K562 (cell line): ENCODE measurements around the gene SHISA4. TPM values are rescaled to one million over a fixed set of nuclear protein-coding genes. Genes with fewer than 3 reads are reported as not detected.

Experiments used
- ARNT ChIP-seq, 2 experiments: fragments of 450-650 bp; IDR thresholded peaks; 2 replicates each; pipeline ENCODE4 v1.6.1; 2016; ENCODE audit warnings: mild to moderate bottlenecking in 1 of 2
- CBX1 ChIP-seq: sonication (generic); IDR thresholded peaks from 2 replicates; pipeline ENCODE4 v1.6.1; 2016; ENCODE audit warnings: antibody characterized with exemption, low read depth, mild to moderate bottlenecking
- HNRNPH1 ChIP-seq: fragments of 200-400 bp; formaldehyde crosslinking; optimal IDR thresholded peaks from 2 replicates; pipeline ENCODE3; 2017; ENCODE audit warnings: low read depth, mild to moderate bottlenecking, low read length, moderate library complexity
- KLF13 ChIP-seq: fragments of 450-650 bp; IDR thresholded peaks from 2 replicates; pipeline ENCODE4 v1.6.1; 2016; ENCODE audit warnings: missing genetic modification characterization, low read depth, mild to moderate bottlenecking, missing compliant biosample characterization, moderate library complexity, borderline replicate concordance
- MCM2 ChIP-seq: fragments of 450-650 bp; IDR thresholded peaks from 2 replicates; pipeline ENCODE4 v1.6.1; 2017; ENCODE audit warnings: low read depth, mild to moderate bottlenecking
- PPARD ChIP-seq: fragments of 250-450 bp; sonication (Bioruptor Pico); IDR thresholded peaks from 2 replicates; pipeline ENCODE4 v1.8.0; 2022; ENCODE audit warnings: inconsistent platforms, mild to moderate bottlenecking, moderate library complexity
- RBM15 ChIP-seq: fragments of 200-400 bp; formaldehyde crosslinking; IDR thresholded peaks from 2 replicates; pipeline ENCODE4 v1.6.1; 2018; ENCODE audit warnings: mild to moderate bottlenecking, low read length, moderate library complexity; ENCODE audit not compliant: insufficient read depth
- SPI1 ChIP-seq: IDR thresholded peaks from 2 replicates; pipeline ENCODE4 v1.6.1; 2011; ENCODE audit warnings: low read depth, low read length, control low read depth, borderline replicate concordance
- TAF15 ChIP-seq: fragments of 200-400 bp; formaldehyde crosslinking; IDR thresholded peaks from 2 replicates; pipeline ENCODE4 v1.6.1; 2017; ENCODE audit warnings: mild to moderate bottlenecking, low read depth, low read length, moderate library complexity
- ZNF347 ChIP-seq: fragments of 450-650 bp; formaldehyde crosslinking; IDR thresholded peaks from 2 replicates; pipeline ENCODE4 v1.4.0; 2020; ENCODE audit warnings: low read depth, mild to moderate bottlenecking, moderate library complexity
- ZNF584 ChIP-seq: fragments of 200-800 bp; sonication (Bioruptor generic); IDR thresholded peaks from 2 replicates; pipeline ENCODE4 v1.6.1; 2016; ENCODE audit warnings: low read depth, mild to moderate bottlenecking, missing genetic modification characterization, missing compliant biosample characterization
- polyA plus RNA-seq, 8 experiments: library from polyadenylated mRNA; depleted of rRNA in 4 of 8; stranded (reverse) in 5 of 8; unstranded in 3 of 8; fragments of >200 nt; fragmentation: Nextera tagmentation in 2 of 8; fragmentation: Illumina TruSeq in 1 of 8; extraction: Ambion mirVana in 2 of 8; extraction: Trizol in 1 of 8; gene quantifications; 2 replicates each; pipeline versions ENCODE4 v1.2.1 to v1.2.3, GENCODE V29; 2011 to 2014; ENCODE audit warnings: inconsistent platforms in 1 of 8, missing spikeins in 1 of 8
- total RNA-seq, 7 experiments: library from RNA; depleted of rRNA in 6 of 7; stranded (reverse); fragments of >200 nt in 6 of 7; fragmentation: Illumina TruSeq in 2 of 7; extraction: Trizol in 2 of 7; gene quantifications; 2 replicates each; pipeline versions ENCODE4 v1.2.1 to v1.2.3, GENCODE V29; 2011 to 2021; ENCODE audit warnings: low replicate concordance in 1 of 7
- TF ChIP-seq, protein P1 (sequence below): sonication (generic); formaldehyde crosslinking; IDR thresholded peaks from 2 replicates; pipeline ENCODE4 v1.9.0; 2022; ENCODE audit warnings: mild to moderate bottlenecking, missing genetic modification reagents
- TF ChIP-seq, protein P2 (sequence below): fragments of 450-650 bp; IDR thresholded peaks from 2 replicates; pipeline ENCODE4 v1.6.1; 2017; ENCODE audit warnings: antibody characterized with exemption
- TF ChIP-seq, protein P3 (sequence below): IDR thresholded peaks from 2 replicates; pipeline ENCODE4 v1.6.1; 2012; ENCODE audit warnings: low read depth, low read length, improper control_type of control experiment, borderline replicate concordance
- TF ChIP-seq, protein P4 (sequence below): IDR thresholded peaks from 2 replicates; pipeline ENCODE4 v1.6.1; 2016; ENCODE audit warnings: missing genetic modification characterization, missing compliant biosample characterization
- TF ChIP-seq, protein P5 (sequence below): sonication (generic); formaldehyde crosslinking; IDR thresholded peaks from 2 replicates; pipeline ENCODE4 v1.8.0; 2022; ENCODE audit warnings: missing genetic modification reagents, mild to moderate bottlenecking, borderline replicate concordance
- TF ChIP-seq, protein P6 (sequence below): fragments of 150-350 bp; conservative IDR thresholded peaks from 2 replicates; pipeline ENCODE4 v1.6.1; 2014; ENCODE audit warnings: low read length

The SHISA4 gene
- total and polyA plus RNA-seq, 9 of the 15 experiments (the other 6 are each of a cell fraction or from before 2014, with no cell fraction given) = 0.15 to 0.95 (median 0.68) TPM; not detected in 2

DNA sequence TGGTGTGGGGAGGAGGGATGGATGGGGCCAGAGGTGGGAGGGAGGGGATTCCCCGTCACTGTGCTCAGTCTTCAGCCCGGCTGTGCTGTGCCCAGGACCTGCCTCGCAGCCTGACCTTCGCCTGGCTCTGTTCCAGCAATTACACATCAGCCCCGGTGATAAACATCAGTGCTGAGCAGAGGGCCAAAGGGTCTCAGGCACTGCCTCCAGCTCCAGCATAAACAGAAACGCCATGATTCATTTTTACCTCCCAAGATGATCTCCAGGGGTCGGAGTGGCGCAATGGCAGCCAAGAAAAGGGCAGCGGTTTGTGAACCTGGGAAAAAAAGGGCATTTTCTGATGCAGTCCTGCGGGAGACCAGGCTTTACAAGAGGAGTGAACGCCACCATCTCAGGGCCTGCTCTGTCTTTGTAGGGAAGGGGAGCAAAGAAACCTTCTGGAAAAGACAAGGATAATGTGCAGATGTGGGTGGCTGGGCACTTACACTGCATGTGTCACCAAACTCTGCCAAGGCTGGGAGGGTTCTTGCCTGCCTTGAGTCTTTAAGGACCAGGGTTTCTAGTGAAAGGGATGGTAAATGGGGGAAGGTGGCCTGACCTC lies 28.1 kb downstream of the SHISA4 start (continued):
- TF ChIP-seq, protein P1, sequence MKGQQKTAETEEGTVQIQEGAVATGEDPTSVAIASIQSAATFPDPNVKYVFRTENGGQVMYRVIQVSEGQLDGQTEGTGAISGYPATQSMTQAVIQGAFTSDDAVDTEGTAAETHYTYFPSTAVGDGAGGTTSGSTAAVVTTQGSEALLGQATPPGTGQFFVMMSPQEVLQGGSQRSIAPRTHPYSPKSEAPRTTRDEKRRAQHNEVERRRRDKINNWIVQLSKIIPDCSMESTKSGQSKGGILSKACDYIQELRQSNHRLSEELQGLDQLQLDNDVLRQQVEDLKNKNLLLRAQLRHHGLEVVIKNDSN (CRISPR knock-in tag) = no peak
- no peak for TF ChIP-seq MCM2
- no peak for TF ChIP-seq ARNT (IDR thresholded peaks at IDR 0.05)
- TF ChIP-seq, protein P2, sequence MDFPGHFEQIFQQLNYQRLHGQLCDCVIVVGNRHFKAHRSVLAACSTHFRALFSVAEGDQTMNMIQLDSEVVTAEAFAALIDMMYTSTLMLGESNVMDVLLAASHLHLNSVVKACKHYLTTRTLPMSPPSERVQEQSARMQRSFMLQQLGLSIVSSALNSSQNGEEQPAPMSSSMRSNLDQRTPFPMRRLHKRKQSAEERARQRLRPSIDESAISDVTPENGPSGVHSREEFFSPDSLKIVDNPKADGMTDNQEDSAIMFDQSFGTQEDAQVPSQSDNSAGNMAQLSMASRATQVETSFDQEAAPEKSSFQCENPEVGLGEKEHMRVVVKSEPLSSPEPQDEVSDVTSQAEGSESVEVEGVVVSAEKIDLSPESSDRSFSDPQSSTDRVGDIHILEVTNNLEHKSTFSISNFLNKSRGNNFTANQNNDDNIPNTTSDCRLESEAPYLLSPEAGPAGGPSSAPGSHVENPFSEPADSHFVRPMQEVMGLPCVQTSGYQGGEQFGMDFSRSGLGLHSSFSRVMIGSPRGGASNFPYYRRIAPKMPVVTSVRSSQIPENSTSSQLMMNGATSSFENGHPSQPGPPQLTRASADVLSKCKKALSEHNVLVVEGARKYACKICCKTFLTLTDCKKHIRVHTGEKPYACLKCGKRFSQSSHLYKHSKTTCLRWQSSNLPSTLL = no peak
- TF ChIP-seq, protein P3, sequence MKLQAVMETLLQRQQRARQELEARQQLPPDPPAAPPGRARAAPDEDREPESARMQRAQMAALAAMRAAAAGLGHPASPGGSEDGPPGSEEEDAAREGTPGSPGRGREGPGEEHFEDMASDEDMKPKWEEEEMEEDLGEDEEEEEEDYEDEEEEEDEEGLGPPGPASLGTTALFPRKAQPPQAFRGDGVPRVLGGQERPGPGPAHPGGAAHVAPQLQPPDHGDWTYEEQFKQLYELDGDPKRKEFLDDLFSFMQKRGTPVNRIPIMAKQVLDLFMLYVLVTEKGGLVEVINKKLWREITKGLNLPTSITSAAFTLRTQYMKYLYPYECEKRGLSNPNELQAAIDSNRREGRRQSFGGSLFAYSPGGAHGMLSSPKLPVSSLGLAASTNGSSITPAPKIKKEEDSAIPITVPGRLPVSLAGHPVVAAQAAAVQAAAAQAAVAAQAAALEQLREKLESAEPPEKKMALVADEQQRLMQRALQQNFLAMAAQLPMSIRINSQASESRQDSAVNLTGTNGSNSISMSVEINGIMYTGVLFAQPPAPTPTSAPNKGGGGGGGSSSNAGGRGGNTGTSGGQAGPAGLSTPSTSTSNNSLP = 0 out of 2 replicates have a peak, but pooled peaks have one; percentile 15
- TF ChIP-seq ZNF347 (CRISPR knock-in tag) = no peak
- TF ChIP-seq ZNF584 (CRISPR knock-in tag) = no peak
- TF ChIP-seq KLF13 (tag) = no peak
- TF ChIP-seq, protein P4, sequence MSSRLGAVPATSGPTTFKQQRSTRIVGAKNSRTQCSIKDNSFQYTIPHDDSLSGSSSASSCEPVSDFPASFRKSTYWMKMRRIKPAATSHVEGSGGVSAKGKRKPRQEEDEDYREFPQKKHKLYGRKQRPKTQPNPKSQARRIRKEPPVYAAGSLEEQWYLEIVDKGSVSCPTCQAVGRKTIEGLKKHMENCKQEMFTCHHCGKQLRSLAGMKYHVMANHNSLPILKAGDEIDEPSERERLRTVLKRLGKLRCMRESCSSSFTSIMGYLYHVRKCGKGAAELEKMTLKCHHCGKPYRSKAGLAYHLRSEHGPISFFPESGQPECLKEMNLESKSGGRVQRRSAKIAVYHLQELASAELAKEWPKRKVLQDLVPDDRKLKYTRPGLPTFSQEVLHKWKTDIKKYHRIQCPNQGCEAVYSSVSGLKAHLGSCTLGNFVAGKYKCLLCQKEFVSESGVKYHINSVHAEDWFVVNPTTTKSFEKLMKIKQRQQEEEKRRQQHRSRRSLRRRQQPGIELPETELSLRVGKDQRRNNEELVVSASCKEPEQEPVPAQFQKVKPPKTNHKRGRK = no peak
- no peak for TF ChIP-seq HNRNPH1
- no peak for TF ChIP-seq CBX1
- no peak for TF ChIP-seq SPI1
- no peak for TF ChIP-seq RBM15
- TF ChIP-seq TAF15 = no peak
- TF ChIP-seq PPARD (CRISPR knock-in tag) = no peak
- TF ChIP-seq, protein P5, sequence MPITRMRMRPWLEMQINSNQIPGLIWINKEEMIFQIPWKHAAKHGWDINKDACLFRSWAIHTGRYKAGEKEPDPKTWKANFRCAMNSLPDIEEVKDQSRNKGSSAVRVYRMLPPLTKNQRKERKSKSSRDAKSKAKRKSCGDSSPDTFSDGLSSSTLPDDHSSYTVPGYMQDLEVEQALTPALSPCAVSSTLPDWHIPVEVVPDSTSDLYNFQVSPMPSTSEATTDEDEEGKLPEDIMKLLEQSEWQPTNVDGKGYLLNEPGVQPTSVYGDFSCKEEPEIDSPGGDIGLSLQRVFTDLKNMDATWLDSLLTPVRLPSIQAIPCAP (CRISPR knock-in tag) = no peak
- TF ChIP-seq, protein P6, sequence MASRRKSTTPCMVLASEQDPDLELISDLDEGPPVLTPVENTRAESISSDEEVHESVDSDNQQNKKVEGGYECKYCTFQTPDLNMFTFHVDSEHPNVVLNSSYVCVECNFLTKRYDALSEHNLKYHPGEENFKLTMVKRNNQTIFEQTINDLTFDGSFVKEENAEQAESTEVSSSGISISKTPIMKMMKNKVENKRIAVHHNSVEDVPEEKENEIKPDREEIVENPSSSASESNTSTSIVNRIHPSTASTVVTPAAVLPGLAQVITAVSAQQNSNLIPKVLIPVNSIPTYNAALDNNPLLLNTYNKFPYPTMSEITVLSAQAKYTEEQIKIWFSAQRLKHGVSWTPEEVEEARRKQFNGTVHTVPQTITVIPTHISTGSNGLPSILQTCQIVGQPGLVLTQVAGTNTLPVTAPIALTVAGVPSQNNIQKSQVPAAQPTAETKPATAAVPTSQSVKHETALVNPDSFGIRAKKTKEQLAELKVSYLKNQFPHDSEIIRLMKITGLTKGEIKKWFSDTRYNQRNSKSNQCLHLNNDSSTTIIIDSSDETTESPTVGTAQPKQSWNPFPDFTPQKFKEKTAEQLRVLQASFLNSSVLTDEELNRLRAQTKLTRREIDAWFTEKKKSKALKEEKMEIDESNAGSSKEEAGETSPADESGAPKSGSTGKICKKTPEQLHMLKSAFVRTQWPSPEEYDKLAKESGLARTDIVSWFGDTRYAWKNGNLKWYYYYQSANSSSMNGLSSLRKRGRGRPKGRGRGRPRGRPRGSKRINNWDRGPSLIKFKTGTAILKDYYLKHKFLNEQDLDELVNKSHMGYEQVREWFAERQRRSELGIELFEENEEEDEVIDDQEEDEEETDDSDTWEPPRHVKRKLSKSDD = no peak
